SK-N-SH (cell line): ENCODE data around the gene SEBOX.

Experiments used
- CTCF ChIP-seq: fragments of 200-600 bp; sonication (generic); IDR thresholded peaks from 2 replicates; pipeline ENCODE4 v1.6.1; 2017; ENCODE audit warnings: antibody characterized with exemption, mild to moderate bottlenecking, moderate library complexity
- EP300 ChIP-seq, 2 experiments: IDR thresholded peaks; 2 replicates each; pipeline versions ENCODE4 v1.4.0 to v1.6.1; 2012; ENCODE audit warnings: borderline replicate concordance in 1 of 2, low read depth in 1 of 2, low read length in 1 of 2
- SMC3 ChIP-seq: IDR thresholded peaks from 2 replicates; pipeline ENCODE4 v1.6.1; 2012; ENCODE audit warnings: low read depth, low read length, improper control_type of control experiment

GRCh38 chr17:28340374-28340773 is 24.6 kb downstream of the SEBOX start:
- TF ChIP-seq EP300 (IDR thresholded peaks at IDR 0.05; ENCODE audit: borderline replicate concordance in 1 of 2, low read depth in 1 of 2, low read length in 1 of 2), result no peak
- TF ChIP-seq SMC3, result no peak
- no peak for TF ChIP-seq CTCF
